ENCODE data around the gene STARD9.

- TF ChIP-seq CTCF (IDR thresholded peaks at IDR 0.05 in 4 of 5, conservative IDR thresholded peaks at IDR 0.05 in 1 of 5): no peak
- TF ChIP-seq POLR2A (IDR thresholded peaks at IDR 0.05): no peak
These were observed 117.6 kb downstream of the STARD9 start for GRCh38 chr15:42692997-42693396.

Data from gastrocnemius medialis (tissue), 4 donors.